AG10803 (cell line): Measurements from ENCODE around the gene CRTC1.

Experiments used
- DNase-seq: peaks from one replicate; pipeline ENCODE4 v3.0.0; 2010; ENCODE audit warnings: low read depth
- H3K4me3 ChIP-seq: 2 replicates; pipeline ENCODE4 v1.5.1; 2011; ENCODE audit warnings: mild to moderate bottlenecking, low read length, control low read depth
- CTCF ChIP-seq: conservative IDR thresholded peaks from 2 replicates; pipeline ENCODE4 v1.5.1; 2011; ENCODE audit warnings: mild to moderate bottlenecking, low read length, control low read depth, inconsistent platforms

CRTC1 gene

DNA sequence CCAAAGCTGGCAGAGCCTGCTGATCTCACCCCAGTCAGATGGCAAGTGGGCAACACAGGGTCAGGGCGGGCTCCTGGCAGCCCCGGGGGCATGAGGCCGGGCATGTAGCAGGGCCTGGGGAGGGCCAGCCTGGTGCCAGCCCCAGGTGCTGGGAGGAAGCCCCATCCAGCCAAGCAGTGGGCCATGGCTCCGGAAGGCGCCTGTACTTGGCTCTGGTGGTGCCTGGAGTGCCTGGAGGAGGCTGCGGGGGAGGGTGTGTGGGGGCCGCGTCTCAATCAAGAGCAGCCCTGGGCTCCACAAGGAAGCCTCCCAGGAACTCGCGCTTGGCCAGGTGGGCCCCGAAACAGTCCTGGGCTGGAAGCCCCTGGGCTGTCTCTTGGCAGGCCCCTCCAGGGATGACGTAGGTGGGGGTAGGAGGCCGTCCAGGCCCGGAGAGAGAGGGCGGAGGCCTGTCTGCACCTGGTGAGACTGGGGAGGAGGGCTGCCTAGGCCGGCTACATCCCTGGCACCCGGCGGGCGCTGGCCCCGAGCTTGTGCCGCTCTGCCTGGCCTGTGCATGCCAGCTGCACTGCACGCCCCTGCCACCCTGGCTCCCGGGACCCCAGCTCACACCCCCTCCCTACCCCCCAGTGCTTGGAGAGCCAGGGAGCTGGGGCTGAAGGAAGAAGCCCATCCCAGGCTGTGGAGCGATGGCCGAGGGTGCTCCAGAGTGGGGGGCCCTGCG is 61.7 kb downstream of the CRTC1 start:
- TF ChIP-seq CTCF = no peak
- no peak overlapping the region for H3K4me3 ChIP-seq
- DNase-seq = no peak

DNA sequence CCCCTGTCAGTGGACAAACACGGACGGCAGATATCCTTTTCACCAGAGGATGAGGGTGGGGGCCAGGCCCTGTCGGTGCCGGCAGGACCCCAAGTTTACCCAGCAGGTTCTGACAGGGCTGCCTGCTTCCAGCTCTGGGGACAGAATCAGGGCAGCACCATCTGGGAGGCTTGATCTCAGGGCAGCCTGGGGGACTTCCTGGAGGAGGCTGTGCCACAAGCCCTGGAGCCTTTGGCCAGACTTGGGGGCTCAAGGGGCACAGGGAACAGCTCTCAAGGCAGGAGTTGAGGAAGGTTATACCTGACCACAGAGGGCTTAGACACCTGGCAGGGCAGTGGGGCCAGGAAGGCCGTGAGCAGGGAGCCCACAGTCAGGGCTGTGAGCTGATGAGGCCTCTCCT is 62.5 kb downstream of the CRTC1 start:
- DNase-seq = no peak
- H3K4me3 ChIP-seq = no peak overlapping the region
- no peak for TF ChIP-seq CTCF

DNA sequence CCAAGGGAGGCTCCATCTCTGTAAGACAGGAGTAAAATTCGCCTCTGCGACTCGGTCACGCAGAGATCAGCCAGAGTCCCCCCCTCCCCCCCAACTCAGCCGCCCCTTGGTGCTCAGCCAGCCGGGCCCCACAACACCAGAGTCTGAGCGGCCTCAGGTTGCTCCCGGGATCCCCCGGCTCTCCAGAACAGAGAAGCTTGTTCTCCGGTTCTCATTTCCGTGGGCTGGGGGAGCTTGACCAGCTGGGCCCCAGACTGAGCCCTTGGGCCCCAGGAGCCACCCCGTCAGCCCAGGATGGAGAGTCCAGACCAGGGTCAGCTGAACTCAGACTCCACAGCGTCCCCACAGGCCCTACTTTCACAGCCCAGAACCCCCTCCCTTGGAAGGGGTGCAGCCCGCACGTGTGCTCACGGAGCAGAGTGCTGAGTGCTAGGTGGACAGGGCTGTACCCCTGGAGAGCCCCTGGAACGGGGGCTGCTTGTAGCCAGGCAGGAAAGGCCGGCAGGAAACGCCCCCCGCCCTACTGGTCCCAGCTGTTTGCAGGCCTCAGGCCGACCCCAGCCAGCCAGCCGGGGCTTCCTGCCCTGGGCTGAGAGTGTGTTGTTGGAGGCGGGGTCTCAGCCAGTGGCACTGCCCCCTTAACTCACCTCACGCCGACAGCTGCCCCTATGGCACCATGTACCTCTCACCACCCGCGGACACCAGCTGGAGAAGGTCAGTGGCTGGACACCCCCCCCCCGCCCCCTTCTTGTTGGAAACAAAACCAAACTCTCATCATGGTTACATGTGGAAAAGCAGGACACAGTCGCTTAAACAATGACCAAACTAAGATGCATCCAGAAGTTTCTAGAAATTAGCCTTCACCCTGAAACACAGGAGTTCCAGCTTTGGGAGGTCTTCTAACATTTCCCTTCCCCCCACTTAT is 63.2 kb downstream of the CRTC1 start:
- no peak for TF ChIP-seq CTCF
- H3K4me3 ChIP-seq = no peak overlapping the region
- no peak for DNase-seq

GRCh38 chr19:18749362-18750231 is 66.1 kb downstream of the CRTC1 start:
- no peak overlapping the region for H3K4me3 ChIP-seq
- no peak for TF ChIP-seq CTCF
- no peak for DNase-seq

DNA sequence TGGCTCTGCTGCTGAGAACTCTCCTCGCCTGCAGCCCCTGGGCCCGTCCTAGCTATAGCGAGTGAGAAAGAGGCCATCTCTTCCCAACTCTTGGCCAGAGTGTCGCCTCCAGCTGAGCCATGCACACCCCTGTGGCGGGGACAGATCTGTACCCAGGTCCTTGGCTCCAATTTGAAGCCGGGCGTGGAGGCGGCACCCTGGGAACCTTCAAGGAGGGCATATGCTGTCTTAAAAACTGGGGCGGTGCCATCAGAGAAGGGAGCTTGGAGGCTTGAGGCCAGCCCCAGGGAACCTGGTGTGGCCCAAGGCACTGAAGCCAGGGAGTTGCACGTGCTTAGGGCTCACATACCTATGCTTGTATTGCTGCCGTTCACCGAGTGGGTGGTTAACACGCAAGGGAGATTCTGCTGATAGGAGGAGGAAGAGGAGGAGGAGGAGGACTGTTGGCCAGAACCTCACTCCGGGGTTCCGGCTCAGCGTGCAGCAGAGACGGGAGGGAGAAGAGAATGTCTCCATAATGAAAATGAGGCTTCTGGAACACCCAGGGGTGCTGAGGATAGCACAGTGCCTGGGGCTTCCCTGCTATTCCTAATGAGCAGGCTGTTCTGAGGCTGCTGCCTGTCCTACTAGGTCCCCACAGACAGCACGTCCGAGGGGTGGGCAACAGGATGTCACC is 67.0 kb downstream of the CRTC1 start:
- no peak for DNase-seq
- TF ChIP-seq CTCF = no peak

GRCh38 chr19:18751571-18751970 is 68.1 kb downstream of the CRTC1 start:
- TF ChIP-seq CTCF = no peak
- DNase-seq = no peak
- H3K4me3 ChIP-seq = no peak overlapping the region

More for the DNA sequence above, 67.0 kb downstream of the CRTC1 start:
- no peak overlapping the region for H3K4me3 ChIP-seq
